ENCODE results near the gene JMJD7. TPM values are rescaled to one million over a fixed set of nuclear protein-coding genes. Genes with fewer than 3 reads are reported as not detected.

The JMJD7 gene
- total RNA-seq, 4 donors from 2014 or later, result 2.0 to 12.6 (median 7.9) TPM

DNA sequence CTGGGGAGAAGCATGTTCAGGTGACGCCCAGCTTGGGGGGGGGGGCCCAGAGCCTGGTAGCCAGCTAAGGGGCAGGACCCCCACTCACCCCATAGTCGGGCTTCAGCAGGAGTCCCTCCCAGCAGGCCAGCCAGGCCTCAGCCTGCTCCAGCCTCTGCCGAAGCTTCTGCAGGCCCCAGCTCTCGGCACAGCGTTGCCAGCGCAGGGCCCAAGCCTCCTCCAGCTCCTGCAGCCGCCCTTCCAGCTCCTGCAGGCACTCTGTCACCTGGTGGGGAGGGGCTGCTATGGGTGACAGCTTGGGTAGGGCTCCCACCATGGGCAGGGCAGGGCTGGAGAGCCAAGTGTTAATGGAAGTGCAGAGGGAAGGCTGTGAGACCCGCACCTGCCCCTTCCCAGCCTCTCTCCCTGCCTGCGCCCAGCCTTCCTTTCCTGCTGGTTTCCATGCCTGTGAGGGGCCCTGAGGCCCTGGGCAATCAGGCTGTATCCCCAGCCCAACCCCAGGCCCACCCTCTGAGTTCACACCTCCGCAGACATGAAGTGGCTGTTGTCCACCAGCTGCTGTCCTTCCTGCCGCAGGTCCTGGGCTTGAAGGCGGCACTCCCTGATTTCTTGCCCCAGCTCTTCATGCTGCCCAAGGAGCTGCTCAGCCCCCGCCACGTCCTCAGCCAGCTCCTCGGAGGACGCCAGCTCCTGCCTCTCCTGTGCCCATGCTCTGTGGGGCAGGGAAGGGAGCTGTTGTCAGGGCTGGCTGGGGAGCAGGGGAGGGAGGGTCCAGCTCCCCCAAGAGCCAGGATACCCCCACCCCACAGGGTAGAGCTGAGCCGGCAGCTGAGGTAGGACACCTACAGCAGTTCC, 25.1 kb downstream of the JMJD7 start:
- no peak for TF ChIP-seq CTCF (IDR thresholded peaks at IDR 0.05; ENCODE audit: low read depth)

GRCh38 chr15:41853831-41854230, 25.9 kb downstream of the JMJD7 start:
- TF ChIP-seq CTCF (IDR thresholded peaks at IDR 0.05; ENCODE audit: low read depth), result no peak

DNA sequence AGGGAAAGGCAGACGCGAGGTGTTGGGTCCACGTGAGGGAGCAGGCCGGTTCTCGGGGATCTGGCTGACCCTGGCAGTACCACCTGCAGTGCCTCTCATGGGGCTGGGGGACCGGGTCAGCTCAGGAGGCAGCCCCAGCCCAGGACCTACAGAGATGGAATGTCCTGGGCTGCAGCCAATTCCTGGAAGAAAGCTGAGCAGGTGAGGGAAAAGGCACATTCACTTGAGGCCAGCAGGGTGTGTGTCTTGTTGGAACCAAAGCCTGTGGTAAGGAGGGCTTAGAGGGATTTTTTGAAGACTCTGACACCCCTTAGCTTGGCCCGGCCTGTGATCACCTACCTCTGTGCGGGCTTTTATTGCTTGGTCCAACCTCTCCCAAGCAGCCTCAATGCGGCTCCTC, 26.6 kb downstream of the JMJD7 start:
- no peak for TF ChIP-seq CTCF (IDR thresholded peaks at IDR 0.05; ENCODE audit: low read depth)

DNA sequence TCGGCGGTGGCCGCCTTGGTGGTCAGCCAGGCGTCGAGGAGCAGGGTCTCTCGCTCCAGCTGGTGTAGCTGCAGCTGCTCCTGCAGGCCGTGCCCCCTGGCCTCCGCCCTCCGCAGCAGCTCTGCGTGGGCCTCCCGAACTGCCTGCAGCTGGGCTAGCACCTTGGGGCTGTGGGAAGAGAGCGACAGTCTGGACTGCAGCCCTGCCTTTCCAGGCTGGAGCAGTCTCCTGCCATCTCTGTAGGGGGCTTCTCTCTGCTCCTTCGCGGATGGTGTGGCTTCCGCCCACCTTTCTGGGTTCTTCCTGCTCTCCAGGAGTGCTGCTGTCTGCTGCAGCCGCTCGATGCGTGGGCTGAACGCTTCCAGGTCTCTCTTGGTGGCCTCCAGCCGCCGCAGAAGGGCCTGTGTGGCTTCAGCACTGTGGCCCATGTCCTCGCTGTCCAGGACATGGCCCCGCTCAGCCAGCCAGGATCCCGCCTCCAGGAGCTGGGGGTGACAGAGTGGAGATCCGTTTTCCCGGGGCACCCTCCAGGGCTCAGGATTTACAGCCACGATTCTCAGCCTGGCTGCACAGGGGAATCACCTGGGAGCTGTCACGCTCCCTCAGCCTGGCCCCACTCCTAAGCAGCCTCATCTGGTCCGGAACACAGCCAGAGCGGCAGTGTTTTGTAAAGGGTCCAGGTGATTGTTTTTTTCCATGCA, 27.5 kb downstream of the JMJD7 start:
- TF ChIP-seq CTCF (IDR thresholded peaks at IDR 0.05; ENCODE audit: low read depth), result no peak

DNA sequence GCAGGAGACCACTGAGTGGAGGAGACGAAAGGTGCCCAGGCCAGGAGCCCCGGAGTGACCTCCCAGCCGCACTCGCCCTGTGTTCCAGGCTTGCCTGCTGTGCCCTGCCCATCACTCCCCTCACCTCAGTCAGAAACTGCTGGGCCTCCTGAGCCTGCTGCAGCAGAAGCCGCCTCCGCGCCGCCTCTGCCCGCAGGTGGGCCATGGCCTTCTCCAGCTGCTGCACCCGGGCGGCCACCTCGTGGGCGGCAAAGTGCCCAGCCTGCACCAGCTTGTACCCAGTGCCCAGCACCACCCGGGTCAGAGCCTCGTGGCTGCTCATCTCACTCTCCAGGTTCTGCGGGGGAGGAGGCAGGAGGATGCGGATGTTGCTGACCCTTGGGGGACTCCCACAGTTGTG, 28.4 kb downstream of the JMJD7 start:
- no peak for TF ChIP-seq CTCF (IDR thresholded peaks at IDR 0.05; ENCODE audit: low read depth)

GRCh38 chr15:41856716-41857115, 28.8 kb downstream of the JMJD7 start:
- TF ChIP-seq CTCF (IDR thresholded peaks at IDR 0.05; ENCODE audit: low read depth), result no peak

- no peak for TF ChIP-seq CTCF (IDR thresholded peaks at IDR 0.05; ENCODE audit: low read depth)
These were observed 29.4 kb downstream of the JMJD7 start for GRCh38 chr15:41857316-41857715.
